MM.1S (cell line): ENCODE measurements around the gene CKMT2.

Experiments used
- DNase-seq: peaks from one replicate; pipeline ENCODE4 v3.0.0-alpha.2; 2015
- H2AFZ ChIP-seq: fragments of 300-600 bp; sonication (generic); 2 replicates; pipeline ENCODE4 v1.6.0; 2016; ENCODE audit warnings: antibody characterized with exemption, low read length
- H3F3A ChIP-seq: fragments of 300-600 bp; sonication (generic); 2 replicates; pipeline ENCODE4 v1.6.1; 2016; ENCODE audit warnings: mild to moderate bottlenecking, antibody characterized with exemption, low read length, moderate library complexity, mixed read lengths; ENCODE audit not compliant: insufficient read depth
- H3K27ac ChIP-seq: fragments of 300-600 bp; sonication (generic); 2 replicates; pipeline ENCODE4 v1.5.1; 2016; ENCODE audit warnings: mild to moderate bottlenecking, low read length
- H3K27me3 ChIP-seq: fragments of 300-600 bp; sonication (generic); replicated peaks from 2 replicates; pipeline ENCODE4 v1.6.0; 2016; ENCODE audit warnings: low read length; ENCODE audit not compliant: insufficient read depth
- H3K36me3 ChIP-seq: fragments of 300-600 bp; sonication (generic); replicated peaks from 2 replicates; pipeline ENCODE4 v1.6.1; 2016; ENCODE audit warnings: mild to moderate bottlenecking, low read length, mixed read lengths; ENCODE audit not compliant: insufficient read depth
- H3K4me1 ChIP-seq: fragments of 300-600 bp; sonication (generic); 2 replicates; pipeline ENCODE4 v1.6.1; 2016; ENCODE audit warnings: low read length, mixed read lengths
- H3K4me2 ChIP-seq: fragments of 300-600 bp; sonication (generic); 2 replicates; pipeline ENCODE4 v1.6.0; 2016; ENCODE audit warnings: low read depth, low read length
- H3K4me3 ChIP-seq: fragments of 300-600 bp; sonication (generic); 2 replicates; pipeline ENCODE4 v1.5.1; 2016; ENCODE audit warnings: low read length, mixed read lengths
- H3K79me2 ChIP-seq: fragments of 300-600 bp; sonication (generic); 2 replicates; pipeline ENCODE4 v1.6.1; 2016; ENCODE audit warnings: mixed run types, low read length, mixed read lengths
- H3K9ac ChIP-seq: fragments of 300-600 bp; sonication (generic); 2 replicates; pipeline ENCODE4 v1.6.1; 2016; ENCODE audit warnings: low read length, mixed read lengths
- H3K9me2 ChIP-seq: fragments of 300-600 bp; sonication (generic); replicated peaks from 2 replicates; pipeline ENCODE4 v1.6.1; 2016; ENCODE audit warnings: mild to moderate bottlenecking, low read length, mixed read lengths; ENCODE audit not compliant: insufficient read depth
- H3K9me3 ChIP-seq: fragments of 300-600 bp; sonication (generic); replicated peaks from 2 replicates; pipeline ENCODE4 v1.6.1; 2016; ENCODE audit warnings: mild to moderate bottlenecking, low read length, mixed read lengths; ENCODE audit not compliant: insufficient read depth
- H4K20me1 ChIP-seq: fragments of 300-600 bp; sonication (generic); 2 replicates; pipeline ENCODE4 v1.6.1; 2016; ENCODE audit warnings: mild to moderate bottlenecking, low read length, moderate library complexity, mixed read lengths; ENCODE audit not compliant: insufficient read depth
- EZH2 ChIP-seq: fragments of 300-600 bp; sonication (generic); optimal IDR thresholded peaks from 2 replicates; pipeline ENCODE3; 2017; ENCODE audit warnings: low read depth, mild to moderate bottlenecking, antibody characterized with exemption, low read length, mixed read lengths
- EZH2phosphoT487 ChIP-seq: fragments of 300-600 bp; sonication (generic); IDR thresholded peaks from 2 replicates; pipeline ENCODE4 v1.6.1; 2018; ENCODE audit warnings: antibody characterized with exemption, low read length
- TF ChIP-seq, protein P1 (sequence below): fragments of 300-600 bp; sonication (generic); IDR thresholded peaks from 2 replicates; pipeline ENCODE4 v1.5.1; 2016; ENCODE audit warnings: antibody characterized with exemption, low read length, mixed read lengths

CKMT2 gene

DNA sequence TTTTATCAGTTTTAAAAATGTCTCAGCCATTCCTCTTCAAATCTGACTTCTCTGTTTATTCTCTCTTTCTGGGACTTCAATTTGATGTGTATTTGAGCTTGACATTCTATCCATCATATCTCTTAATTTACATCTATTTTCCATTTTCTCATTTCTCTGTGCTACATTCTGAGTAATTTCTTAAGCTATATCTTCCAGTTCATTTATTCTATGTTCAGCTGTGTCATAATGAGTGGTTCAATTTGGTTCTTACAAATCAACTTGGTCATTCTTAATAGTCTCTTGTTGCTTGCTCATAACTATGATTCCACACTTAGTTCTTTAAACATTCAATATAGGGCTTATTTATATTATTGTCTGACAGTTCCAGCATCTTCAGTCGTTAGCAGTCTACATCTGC lies 16.9 kb downstream of the CKMT2 start:
- DNase-seq: no peak
- H3K4me3 ChIP-seq: no peak overlapping the region
- H4K20me1 ChIP-seq: no peaks in the 10 kb centered on the region
- H3K9me3 ChIP-seq: no peaks in the 10 kb centered on the region
- TF ChIP-seq EZH2phosphoT487 (no peak), EZH2 (no peak)
- TF ChIP-seq, protein P1, sequence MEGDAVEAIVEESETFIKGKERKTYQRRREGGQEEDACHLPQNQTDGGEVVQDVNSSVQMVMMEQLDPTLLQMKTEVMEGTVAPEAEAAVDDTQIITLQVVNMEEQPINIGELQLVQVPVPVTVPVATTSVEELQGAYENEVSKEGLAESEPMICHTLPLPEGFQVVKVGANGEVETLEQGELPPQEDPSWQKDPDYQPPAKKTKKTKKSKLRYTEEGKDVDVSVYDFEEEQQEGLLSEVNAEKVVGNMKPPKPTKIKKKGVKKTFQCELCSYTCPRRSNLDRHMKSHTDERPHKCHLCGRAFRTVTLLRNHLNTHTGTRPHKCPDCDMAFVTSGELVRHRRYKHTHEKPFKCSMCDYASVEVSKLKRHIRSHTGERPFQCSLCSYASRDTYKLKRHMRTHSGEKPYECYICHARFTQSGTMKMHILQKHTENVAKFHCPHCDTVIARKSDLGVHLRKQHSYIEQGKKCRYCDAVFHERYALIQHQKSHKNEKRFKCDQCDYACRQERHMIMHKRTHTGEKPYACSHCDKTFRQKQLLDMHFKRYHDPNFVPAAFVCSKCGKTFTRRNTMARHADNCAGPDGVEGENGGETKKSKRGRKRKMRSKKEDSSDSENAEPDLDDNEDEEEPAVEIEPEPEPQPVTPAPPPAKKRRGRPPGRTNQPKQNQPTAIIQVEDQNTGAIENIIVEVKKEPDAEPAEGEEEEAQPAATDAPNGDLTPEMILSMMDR: no peak
- no peaks in the 10 kb centered on the region for H3K4me1 ChIP-seq
- no peaks in the 10 kb centered on the region for H3K9me2 ChIP-seq
- H3K27ac ChIP-seq: no peak overlapping the region
- H3F3A ChIP-seq: no peaks in the 10 kb centered on the region
- no peak overlapping the region for H2AFZ ChIP-seq
- H3K36me3 ChIP-seq: no peaks in the 10 kb centered on the region
- H3K9ac ChIP-seq: no peak overlapping the region
- no peaks in the 10 kb centered on the region for H3K27me3 ChIP-seq
- no peak overlapping the region for H3K4me2 ChIP-seq
- H3K79me2 ChIP-seq: no peaks in the 10 kb centered on the region

DNA sequence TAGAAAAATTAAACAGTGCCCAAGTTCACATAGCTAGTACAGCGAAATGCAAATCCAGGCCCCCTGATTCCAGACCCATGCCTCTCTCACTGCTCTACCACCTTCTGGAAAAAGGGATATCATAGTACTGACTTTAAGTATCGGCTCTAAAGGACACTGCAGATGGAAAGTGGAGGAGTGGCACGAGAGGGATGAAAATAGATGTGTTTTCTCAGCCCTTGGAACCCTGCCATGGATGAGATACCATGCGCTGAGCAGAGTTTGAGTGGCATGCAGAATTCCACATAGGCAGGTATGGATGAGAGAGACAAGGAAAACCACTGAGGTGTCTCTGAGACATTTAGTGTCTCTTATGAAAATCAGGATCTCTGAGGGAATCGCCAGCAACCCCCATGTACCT lies 18.8 kb downstream of the CKMT2 start:
- no peak overlapping the region for H3K9ac ChIP-seq
- H2AFZ ChIP-seq: no peak overlapping the region
- TF ChIP-seq EZH2phosphoT487 (no peak), EZH2 (no peak)
- TF ChIP-seq, protein P1: no peak
- no peaks in the 10 kb centered on the region for H4K20me1 ChIP-seq
- DNase-seq: no peak
- H3K9me2 ChIP-seq: no peaks in the 10 kb centered on the region
- no peaks in the 10 kb centered on the region for H3K9me3 ChIP-seq
- no peaks in the 10 kb centered on the region for H3K36me3 ChIP-seq
- H3F3A ChIP-seq: no peaks in the 10 kb centered on the region
- no peak overlapping the region for H3K27ac ChIP-seq
- H3K79me2 ChIP-seq: no peaks in the 10 kb centered on the region
- H3K27me3 ChIP-seq: no peaks in the 10 kb centered on the region
- H3K4me1 ChIP-seq: no peaks in the 10 kb centered on the region
- H3K4me2 ChIP-seq: no peak overlapping the region
- no peak overlapping the region for H3K4me3 ChIP-seq

DNA sequence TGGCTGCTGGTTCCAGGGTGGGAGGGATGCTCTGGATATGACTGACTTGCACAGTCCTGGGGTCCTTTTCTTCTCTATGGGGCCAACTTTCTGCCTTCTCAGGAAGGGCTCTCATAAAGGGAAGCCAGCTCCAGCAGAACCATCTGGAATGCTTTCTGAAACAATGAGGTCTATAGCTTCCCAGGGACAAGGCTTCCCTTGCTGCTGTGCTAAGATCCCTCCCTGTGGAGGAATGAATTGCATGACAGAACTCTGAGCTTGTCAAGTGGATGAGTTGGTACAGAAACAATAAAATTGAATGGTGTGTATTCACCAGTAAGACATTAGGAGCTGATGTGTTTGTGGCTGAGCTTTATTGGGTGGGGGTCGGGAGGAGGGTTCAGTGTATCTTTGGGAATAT lies 19.8 kb downstream of the CKMT2 start:
- no peak for TF ChIP-seq EZH2
- no peak for TF ChIP-seq EZH2phosphoT487
- TF ChIP-seq, protein P1: no peak
- no peak overlapping the region for H3K27ac ChIP-seq
- H2AFZ ChIP-seq: no peak overlapping the region
- H3K79me2 ChIP-seq: no peaks in the 10 kb centered on the region
- no peaks in the 10 kb centered on the region for H3K9me2 ChIP-seq
- no peaks in the 10 kb centered on the region for H3K9me3 ChIP-seq
- H3K4me1 ChIP-seq: no peaks in the 10 kb centered on the region
- H3K27me3 ChIP-seq: no peaks in the 10 kb centered on the region
- H3K4me2 ChIP-seq: no peak overlapping the region
- no peak for DNase-seq
- H3K36me3 ChIP-seq: no peaks in the 10 kb centered on the region
- H3K4me3 ChIP-seq: no peak overlapping the region
- no peak overlapping the region for H3K9ac ChIP-seq
- H4K20me1 ChIP-seq: no peaks in the 10 kb centered on the region
- H3F3A ChIP-seq: no peaks in the 10 kb centered on the region

DNA sequence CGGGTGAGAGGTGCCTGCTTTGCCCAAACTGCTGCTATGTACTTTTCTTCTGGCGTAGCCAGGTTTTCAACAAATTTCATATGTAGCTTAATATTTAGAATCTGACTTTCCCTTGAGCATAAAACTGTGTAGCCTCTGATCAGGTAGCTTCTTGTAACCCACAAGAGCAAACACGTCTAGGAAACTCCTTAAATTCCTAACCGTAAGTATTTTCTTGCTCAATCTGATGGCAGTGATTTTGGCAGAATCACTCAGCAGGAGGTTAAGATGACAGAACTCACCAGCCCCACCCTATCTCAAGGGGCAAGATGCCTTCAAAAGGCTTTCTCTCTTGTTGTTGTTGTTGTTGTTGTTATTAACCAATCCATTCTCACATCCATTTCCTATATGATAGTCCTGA lies 20.8 kb downstream of the CKMT2 start:
- TF ChIP-seq EZH2 (no peak), EZH2phosphoT487 (no peak)
- TF ChIP-seq, protein P1: no peak
- no peak overlapping the region for H3K9ac ChIP-seq
- no peaks in the 10 kb centered on the region for H3K9me3 ChIP-seq
- no peak overlapping the region for H3K4me2 ChIP-seq
- H2AFZ ChIP-seq: no peak overlapping the region
- H3K4me1 ChIP-seq: no peaks in the 10 kb centered on the region
- H3K79me2 ChIP-seq: no peaks in the 10 kb centered on the region
- H3K27ac ChIP-seq: no peak overlapping the region
- no peaks in the 10 kb centered on the region for H3K36me3 ChIP-seq
- H4K20me1 ChIP-seq: no peaks in the 10 kb centered on the region
- no peaks in the 10 kb centered on the region for H3K27me3 ChIP-seq
- H3K9me2 ChIP-seq: no peaks in the 10 kb centered on the region
- H3F3A ChIP-seq: no peaks in the 10 kb centered on the region
- no peak overlapping the region for H3K4me3 ChIP-seq
- DNase-seq: no peak
